Left ventricle myocardium superior (tissue), 1 donor: ENCODE results near the gene SKIC8. TPM values are rescaled to one million over a fixed set of nuclear protein-coding genes. Genes with fewer than 3 reads are reported as not detected.

Source experiments
- ATAC-seq: fragments of 200-7000 bp; cut with Tn5 transposase; one replicate; pipeline ENCODE4 v1.9.1; 2020; ENCODE audit warnings: mild to moderate bottlenecking, moderate library complexity
- DNase-seq: peaks from one replicate; pipeline ENCODE4 v3.0.0-alpha.2; 2020
- intact Hi-C: fragments of 100-400 bp; cut with micrococcal nuclease; formaldehyde crosslinking; loops from one replicate; pipeline ENCODE4 v1.11.0; 2022
- total RNA-seq: library from RNA; stranded (reverse); fragmentation: NEBNext Ultra II Directional; extraction: Animal tissue kit (Norgen Biotek cat#: 25700); gene quantifications from one replicate; pipeline ENCODE4 v1.2.1, GENCODE V29; 2021
- donor health status: DM: no; HTN: yes; CAD: no; lungs with severe emphysema.

The SKIC8 gene
- total RNA-seq, 1 donor from 2014 or later = 27.5 TPM

DNA sequence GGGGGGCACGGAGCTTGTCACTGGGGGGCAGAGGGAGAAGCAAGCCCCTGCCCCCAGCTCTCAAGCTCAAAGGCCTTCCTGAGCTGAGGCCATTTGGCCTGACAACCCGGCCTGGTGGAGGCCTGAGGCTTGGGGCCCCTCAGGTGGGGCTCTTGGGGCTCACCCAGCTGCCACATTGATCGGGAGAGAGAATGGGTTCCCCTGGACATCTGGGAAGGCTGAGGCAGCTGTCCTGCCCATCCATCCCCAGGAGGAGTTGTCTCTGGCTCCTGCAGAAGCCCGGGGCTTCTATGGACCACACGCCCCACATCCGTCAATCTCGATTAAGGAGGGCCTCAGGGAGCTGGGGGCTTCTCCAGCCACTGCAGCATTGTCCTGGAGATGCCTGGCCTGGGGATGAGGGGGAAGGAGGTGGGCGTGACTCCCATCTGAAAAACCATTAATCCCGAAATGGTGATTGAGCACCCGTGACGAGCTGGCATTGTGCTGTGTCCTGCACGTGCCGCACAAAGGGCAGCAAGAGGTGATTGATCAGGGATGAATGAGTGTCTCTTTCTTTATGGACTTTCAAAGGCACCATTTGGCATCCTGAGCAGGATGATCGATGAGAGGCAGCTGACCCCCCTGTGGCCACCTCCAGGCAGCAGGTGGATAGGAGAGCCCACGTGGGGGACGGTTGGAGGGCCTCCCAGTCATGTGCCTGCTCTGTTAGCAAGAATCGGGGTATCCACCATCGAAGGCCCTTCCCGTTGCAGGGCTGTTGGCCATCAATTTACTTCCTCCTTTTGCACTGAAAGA lies 23.5 kb upstream of the SKIC8 start:
- no peak for ATAC-seq
- no peak for DNase-seq
- intact Hi-C loops = no loop called here

DNA sequence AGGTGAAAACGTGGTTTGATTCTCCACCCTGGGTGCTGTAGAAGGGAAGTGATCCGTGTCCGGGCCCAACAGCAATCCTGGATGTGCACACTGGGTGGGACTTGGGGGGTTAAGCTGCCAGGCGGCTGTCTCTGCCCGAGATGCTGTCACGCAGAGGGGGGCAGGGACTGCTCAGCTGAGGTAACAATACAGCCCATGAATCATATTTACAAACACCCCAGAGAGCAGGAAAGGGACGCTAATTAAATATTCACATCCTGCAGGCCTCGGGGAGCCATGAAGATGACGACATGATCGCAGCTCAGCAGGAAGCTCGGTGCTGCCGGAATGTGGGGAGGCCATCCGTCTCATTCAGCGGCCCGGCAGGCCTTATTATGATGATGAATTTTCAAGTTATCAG lies 22.8 kb upstream of the SKIC8 start:
- no peak for DNase-seq
- ATAC-seq = no peak
- intact Hi-C loops = no loop called here

DNA sequence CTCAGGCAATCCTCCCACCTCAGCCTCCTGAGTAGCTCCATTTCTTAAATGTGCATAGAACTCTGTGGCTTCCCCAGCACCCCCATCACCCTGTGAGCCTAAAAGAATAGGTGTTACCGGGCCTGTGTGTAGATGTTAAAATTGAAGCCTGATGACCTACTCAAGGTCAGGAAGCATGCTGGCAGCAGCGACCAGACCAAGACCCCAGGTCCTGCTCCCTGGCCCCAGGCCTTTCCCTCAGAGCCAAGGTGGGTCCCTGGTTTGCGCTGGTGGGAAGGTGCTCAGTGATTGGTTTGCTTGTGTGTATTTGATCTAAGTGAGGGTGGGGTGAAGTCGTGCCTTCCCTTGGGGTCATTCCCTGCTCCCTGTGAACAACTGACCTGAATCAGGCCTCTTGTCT lies 22.4 kb upstream of the SKIC8 start:
- ATAC-seq = no peak
- intact Hi-C loops = no loop called here
- no peak for DNase-seq

DNA sequence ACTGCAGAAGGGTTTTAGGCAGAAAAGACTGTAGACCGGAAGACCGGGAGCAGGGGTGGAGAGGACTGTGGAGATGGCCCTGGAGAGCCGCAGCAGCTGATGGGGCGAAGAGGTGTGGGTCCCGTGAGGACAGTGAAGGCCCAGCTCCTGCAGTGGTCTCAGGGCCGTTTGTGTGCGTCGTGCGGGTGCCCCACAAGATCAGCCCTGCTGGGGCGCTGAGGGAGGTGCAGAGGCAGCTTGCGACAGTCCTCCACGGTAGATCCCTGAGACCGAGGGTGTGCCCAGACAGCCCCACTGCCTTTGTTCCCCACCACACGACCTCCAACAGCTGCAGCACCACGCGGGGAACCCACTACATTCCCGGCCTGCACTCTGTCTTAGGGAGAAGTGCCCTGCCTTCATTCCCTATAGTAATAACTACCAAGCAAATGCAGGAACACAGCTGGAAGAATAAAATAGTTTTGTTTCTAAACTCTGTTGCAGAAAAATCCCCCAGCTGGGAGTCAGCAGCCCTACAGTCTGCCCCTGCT lies 21.7 kb upstream of the SKIC8 start:
- DNase-seq (no peak), ATAC-seq (no peak)
- intact Hi-C loops = no loop called here

DNA sequence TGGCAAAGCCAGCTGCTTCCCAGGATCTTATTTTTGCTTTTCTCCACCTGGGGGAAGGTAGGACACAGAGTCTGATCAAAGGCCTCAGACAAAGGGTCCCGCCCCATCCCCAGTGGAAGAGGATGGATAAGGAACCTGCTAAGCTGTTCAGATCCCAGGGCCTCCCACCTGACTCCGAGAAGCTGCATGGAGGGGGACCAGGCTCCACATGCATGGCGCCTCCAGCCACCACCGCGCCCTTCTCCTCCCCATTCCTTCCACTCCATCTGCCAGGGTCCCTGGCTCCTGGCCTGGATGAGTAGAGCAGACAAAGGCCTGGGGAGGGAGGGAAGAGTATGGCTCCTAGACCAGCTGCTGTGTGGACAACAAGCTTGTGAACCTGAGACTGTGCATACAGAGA lies 20.8 kb upstream of the SKIC8 start:
- no peak for ATAC-seq
- intact Hi-C loops = no loop called here
- no peak for DNase-seq

DNA sequence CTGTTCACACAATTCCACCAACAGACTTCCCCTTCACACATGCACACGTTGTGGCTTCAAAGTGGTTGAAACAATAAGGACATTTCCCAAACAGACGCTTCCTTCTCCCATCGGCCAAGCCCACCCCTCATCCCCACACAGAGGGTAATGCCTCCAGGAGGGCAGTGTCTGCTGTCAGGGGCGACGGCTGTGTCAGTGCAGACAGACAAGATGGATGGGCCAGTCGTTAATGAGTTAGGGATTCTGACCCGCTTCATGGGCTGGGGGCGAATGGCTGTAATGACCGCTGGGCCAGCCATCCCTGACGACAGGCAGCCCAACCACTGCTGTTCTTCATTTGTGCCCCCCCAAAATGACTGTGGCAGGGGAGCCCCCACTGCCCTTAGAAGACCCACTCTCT lies 20.2 kb upstream of the SKIC8 start:
- DNase-seq (no peak), ATAC-seq (no peak)
- intact Hi-C loops = no loop called here

DNA sequence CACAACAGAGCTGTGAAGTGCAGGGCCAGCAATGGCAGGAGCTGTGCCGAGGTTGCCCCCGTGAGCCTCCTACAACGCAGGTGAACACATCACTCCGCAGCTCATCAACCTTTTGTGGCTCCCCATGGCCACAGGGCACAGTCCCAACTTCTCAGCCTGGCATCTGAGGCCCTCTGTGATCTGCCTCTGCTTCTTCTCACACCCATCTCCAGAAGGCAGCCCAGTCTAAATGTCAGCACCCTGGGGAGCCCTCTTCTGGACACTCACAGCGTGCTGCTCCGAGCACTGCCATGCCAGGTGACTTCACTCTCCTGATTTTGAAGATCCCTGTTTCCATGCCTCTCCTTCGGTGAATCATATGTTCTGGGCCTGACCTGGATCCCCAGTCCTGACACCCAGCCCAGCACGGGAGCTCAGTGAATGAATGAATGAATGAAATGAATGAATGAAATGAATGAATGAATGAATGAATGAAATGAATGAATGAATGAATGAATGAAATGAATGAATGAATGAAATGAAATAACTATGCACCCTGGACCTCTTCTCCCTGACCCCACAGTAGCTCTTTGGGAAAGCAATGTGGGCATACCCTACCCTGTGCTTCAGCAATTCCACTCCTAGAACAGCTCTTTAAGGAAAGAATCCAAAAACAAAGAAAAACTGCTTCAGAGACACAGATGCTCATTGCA lies 17.9 kb upstream of the SKIC8 start:
- DNase-seq = no peak
- ATAC-seq = peak; percentile 78
- intact Hi-C loops = no loop called here

DNA sequence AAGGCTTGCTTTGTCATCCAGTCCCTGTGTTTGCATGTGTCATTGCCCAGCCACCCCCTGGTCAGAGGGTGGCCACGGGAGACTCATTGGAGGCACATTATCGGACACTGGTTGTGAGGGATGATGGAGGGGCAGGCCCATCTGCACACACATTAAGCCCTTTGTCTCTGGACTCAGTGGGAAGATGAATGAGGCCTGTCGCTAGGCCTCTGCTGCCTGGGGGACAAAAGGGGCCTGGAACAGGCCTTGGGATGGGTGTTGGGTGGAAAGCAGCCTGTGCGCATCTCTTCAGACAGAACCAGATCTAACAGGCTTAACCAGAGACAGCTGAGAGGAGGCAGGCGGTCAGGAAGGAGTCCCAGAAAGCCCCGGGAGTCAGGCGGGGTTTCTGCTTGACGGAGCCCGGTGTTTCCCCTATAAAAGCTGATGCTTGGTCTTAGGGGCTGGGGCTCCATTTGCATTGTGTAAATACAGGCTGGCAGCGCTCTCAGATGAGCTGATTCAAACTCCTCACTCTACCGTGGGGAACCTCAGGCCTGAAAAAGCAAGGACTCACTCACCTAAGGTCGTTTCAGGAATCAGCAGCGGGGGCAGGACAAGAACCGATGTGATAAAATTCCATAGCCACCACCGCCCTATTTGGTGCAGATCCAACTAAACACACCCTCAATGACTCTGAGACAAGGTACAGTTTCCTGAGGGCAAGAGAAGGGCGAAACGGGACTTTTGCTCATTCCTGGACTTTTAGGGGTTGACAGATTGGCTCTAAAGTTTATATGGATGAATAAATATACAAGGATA lies 17.1 kb upstream of the SKIC8 start:
- DNase-seq (no peak), ATAC-seq (no peak)
- intact Hi-C loops = no loop called here

DNA sequence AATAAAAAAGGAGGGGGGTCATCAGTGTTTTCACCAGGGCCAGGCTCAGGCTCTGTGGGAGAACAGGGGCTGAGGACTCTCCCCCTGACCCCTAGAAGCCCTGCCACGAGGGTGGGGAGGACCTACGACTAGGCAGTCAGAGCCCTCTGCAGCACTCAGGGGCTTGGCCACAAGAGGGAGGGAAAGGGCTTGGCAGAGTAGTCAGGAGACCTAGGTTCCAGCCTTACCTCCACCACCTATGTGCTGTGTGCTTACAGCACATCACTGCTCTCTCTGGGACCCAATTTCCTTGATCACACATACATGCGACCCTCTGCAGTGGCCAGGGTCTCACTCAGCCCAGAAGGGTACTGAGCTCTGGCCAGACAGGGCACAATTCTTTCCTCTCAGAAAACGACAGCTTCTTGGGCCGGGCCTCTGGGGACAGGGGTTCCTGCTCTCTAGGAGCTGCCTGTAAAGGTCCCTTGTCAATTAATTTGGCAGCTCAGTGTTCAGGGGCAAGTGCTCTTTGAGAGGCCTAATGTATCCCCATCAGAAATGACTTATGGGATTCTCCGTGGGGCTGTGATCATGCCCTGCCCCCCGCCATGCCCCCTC lies 16.4 kb upstream of the SKIC8 start:
- intact Hi-C loops = no loop called here
- ATAC-seq (no peak), DNase-seq (no peak)

DNA sequence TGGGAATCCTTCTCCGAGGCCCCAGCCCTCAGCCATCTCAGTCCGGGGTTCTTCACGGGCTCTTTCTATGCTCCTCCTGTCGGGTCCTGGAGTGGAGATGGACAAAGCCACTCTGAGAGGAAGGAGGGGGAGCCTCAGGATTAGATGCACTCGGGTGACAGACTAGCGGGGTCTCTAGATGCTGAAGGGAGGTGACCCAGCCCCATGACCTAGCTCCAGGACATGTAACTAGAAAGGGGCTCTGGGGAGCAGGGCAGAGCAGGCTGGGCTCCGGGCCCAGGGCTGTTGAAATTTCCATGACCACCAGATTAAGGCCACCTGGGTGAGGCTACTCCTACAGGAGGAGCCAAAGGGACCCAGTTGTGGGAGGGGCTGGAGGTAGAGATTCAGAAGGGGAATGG lies 14.8 kb upstream of the SKIC8 start:
- intact Hi-C loops = no loop called here
- no peak for DNase-seq
- ATAC-seq = no peak

DNA sequence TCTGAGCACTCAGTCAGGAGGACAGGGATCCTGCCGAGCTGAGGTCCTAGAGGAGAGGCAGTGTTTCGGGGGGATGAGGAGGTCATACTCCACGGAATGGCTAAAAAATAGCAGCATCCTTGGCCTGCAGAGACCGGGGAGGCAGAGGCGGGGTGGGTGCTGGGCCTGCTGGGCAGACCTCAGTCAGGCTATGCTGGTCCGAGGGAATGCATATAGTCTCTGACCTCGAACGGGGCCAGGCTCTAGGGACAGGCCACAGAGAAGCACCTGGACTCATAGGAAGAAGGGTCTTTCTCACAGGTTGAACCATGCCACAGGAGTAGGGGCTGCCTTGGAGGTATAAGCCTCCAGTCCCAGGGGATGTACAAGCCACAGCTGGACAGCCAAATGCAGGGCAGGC lies 14.0 kb upstream of the SKIC8 start:
- no peak for ATAC-seq
- no peak for DNase-seq
- intact Hi-C loops = no loop called here

DNA sequence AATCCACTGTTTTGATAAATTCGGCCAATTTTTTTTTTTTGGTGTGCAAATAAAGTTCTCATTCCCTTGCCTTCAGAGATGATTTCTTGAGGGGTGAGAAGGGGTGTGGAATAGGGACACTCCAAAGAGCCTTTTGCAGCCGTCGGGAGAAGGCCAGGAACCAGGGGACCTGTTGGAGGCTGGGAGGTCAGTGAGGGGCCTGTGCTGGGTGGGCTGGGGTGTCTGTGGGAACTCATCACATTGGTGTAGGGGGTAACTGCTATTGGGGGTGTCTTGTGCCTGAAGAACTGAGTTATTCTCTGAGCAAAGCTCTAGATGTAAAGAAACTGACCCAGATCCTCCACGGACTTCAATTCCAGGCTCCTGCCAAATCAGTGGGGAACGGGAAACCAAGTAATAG lies 13.5 kb upstream of the SKIC8 start:
- ATAC-seq (no peak), DNase-seq (no peak)
- intact Hi-C loops = no loop called here

DNA sequence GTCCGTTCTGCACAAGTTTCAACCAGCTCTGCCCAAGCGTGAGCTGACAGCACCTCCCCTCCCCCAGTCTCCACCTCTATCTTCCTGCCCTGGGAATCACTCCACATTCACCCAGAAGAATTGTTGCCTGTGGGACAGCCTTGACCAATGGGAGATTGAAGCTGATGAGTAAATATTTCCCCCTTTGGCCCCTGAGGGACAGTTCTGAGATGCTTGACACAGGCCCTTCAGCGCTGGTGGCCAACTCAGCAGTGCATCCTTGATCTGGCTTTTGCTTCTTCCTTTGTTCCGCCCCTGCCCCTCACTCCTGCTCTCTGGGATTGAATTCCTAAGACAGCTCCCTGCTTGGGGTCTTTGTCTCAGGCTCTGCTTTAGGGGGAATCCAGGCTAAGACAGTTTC lies 13.1 kb upstream of the SKIC8 start:
- ATAC-seq = no peak
- intact Hi-C loops = no loop called here
- no peak for DNase-seq

DNA sequence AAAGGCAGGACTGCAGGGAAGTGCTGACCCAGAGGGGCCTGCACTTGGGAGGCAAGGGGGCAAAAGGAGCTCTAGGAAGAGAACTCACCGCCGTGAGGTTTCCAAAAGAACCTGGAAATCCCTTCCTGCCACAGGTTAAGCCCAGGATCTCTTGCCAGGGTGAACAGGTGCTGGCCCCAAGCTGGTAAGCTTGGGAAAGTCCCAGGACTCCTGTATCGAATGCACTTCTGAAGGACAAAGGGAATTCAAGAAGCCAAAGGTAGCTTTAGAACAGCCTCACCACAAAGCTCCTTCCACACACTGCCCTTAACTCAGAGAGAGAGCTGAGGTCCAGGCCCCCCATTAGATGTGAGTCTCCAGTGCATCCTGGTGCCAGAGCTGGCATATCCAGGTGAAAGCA lies 11.9 kb upstream of the SKIC8 start:
- intact Hi-C loops = no loop called here
- DNase-seq (no peak), ATAC-seq (no peak)

DNA sequence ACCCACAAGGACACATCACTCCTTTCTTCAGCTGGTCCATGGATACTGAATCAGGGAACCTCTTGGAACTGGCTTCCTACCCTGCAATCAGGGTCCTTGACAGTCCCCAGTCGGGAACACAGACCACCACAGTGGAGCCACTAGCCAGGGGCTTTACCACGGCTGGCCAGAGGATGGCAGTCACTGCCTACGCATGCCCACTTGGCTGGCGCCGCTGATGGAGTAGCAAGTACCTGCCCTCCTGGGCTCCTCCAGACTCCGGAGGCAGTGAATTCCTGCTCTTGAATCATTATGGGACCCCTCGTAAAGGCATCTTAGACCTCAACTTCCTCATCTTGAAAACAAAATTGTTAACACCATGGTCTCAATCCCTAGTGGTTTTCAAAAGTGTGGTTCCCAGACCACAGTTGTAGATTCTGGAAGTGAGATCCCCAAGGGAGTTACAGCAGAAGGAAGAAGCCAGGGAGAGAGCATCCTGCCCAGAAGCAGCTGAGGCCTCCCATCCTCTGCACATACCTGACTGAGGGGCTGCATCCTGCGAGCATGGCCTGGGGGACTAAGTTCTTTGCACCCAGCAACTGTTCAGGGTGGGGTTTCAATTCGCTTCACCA lies 9.1 kb upstream of the SKIC8 start:
- DNase-seq (peak; percentile 74), ATAC-seq (peak; percentile 88)
- intact Hi-C loops = loop anchor here (5.0 kb wide), 1 partner anchor 114 kb away; no protein-coding TSS in a partner anchor

DNA sequence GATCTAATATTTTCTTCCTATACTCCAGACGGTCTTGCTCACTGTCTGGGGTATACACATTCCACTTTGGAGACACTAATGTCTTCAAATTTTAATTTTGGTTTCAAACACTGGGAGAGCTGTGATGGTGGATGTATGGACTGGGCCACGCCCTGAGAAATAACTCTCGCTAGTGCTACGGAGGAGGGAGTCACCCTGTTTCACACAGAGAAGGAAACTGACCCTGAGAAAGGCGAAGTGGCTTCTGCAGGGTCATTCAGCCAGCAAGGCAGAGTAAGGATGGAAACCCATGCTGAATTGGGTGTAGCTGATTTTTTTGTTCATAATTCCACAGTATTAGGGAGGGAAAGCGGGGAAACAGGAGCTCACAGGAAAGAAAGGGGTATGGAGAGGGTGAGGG lies 8.6 kb upstream of the SKIC8 start:
- ATAC-seq (no peak), DNase-seq (no peak)
- intact Hi-C loops = loop anchor here (5.0 kb wide), 1 partner anchor 114 kb away; no protein-coding TSS in a partner anchor

DNA sequence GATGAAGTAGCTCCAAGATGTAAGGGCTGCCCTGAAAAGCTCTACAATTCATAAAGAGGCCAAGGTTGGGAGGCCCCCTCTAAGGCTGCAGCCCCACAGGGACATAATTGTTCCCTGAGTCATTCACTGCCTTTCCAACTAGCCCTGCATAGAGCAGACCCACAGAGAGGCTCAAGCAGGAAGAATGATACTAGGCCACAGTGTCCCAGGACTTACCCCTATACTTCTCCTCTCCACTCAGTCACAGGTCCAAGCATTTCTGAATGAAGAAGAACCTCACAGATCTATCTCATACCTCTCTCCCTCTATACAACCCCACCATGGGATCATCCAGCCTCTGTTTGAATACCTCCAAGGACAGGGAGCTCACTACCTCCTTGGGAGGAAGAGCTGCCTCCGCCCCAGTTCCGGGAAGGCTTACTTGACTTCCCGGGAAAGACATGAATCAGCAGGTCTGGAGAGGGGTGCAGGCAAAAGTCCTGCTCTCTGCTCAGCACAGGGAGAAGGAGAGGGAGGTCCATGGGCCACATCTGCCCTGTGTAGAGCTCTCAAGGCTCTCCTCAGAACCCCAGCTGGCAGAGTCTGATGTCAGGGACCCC lies 6.9 kb upstream of the SKIC8 start:
- intact Hi-C loops = loop anchor here (5.0 kb wide), 1 partner anchor 116 kb away; no protein-coding TSS in a partner anchor
- no peak for ATAC-seq
- DNase-seq = no peak

DNA sequence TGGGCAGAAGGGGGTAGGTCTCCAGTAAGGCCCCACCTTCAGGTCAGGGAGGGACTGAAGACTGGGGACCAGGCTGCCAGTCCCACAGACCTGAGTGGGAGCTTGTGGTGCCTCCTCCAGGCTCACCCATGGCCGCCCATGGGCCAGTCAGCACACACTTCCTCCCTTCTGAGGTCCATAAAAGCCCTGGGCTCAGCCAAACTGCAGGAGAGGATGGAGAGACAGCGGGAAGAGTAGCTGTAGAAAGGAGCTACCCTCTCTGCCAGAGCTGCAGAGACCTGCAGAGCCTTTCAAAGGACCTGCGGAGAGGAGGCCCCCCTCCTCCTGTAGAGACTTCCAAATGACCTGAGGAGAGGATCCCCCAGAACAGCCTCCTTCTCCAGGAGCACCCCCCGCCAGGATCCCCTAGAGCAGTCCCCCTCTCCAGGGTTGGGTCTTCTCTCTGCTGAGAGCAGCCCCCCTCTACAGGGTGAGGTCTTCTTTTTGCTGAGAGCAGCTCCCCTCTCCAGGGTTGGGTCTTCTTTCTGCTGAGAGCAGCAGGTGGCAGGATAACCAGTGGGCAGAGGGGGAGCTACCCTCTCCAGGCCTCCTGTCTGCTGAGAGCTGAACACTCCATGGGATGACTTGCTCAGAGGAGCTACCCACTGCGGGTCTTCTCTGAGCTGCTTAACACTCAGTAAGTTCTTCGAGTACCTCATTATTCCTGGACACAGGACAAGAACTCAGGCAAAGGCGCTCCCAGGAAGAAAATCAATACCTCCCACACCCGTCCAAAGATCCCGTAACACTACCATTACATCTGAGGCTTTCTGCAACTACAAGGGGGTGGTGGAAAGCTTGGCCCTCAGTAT lies 5.0 kb upstream of the SKIC8 start:
- ATAC-seq (no peak), DNase-seq (no peak)
- intact Hi-C loops = loop anchor here (5.0 kb wide), 1 partner anchor 118 kb away; no protein-coding TSS in a partner anchor
